ENCODE data around the gene ITIH6. TPM values are rescaled to one million over a fixed set of nuclear protein-coding genes. Genes with fewer than 3 reads are reported as not detected.
"Not testable (repeated sequence)": the region's sequence is repeated elsewhere in the genome, so short reads cannot be mapped to it uniquely, and the experiment has no call there.

Gene ITIH6
- total RNA-seq, 2 donors from 2014 or later = not detected

GRCh38 chrX:54808109-54808604 lies 10.1 kb upstream of the ITIH6 start:
- intact Hi-C loops (cut with DNase I) = no loop called here
- DNase-seq (ENCODE audit: low spot score) = peak; percentile 88

- DNase-seq (ENCODE audit: low spot score) = no peak
Observed at GRCh38 chrX:54807524-54808108, 9.6 kb upstream of the ITIH6 start, which contains the start of gene MAGED2. Gene MAGED2 (plus strand): TSS chrX:54807745. CDS start chrX:54809332, 1,587 bp downstream.

DNA sequence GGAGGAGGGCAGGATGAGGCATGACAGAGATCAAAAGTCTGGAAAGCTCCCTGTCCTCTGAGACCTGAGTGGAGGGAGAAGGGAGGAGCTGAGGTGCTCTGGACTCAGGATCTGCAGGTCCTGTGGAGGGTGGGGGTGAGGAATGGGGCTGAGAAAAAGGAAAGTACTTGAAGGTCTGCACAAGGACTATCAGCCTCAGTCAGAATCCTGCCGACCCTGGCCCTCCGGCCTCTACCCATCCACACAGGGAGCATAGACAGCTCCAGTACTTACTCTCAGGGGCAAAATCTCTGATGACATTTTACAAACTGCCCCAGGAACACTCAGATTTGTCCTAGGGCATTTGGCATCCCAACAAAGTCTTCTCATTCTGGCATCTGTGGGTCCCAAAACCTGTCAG lies 991 bp upstream of the ITIH6 start:
- no peak for DNase-seq (ENCODE audit: low spot score)
- intact Hi-C loops (cut with DNase I) = no loop called here

More at GRCh38 chrX:54807524-54808108, 9.6 kb upstream of the ITIH6 start, which contains the start of gene MAGED2:
- intact Hi-C loops (cut with DNase I) = no loop called here

DNA sequence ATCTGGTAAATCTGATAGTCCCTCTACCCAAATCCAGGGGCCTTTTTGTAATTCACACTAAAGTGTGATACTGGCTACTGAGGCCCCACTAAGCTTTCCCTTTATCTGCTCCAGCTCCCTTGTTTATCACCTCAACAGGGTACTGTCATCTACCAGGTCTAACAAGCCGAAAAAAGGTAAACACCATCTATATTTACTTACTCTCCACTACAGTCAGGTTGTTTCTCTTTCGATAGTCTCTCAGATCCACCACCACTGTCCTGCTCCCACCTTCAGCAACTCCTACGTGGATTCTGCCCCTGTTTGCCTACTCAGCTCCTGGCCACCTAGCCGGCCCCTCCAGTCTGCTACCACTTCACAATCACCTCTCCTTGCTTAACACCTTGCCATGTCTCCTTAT lies 3.3 kb downstream of the ITIH6 start:
- no peak for DNase-seq (ENCODE audit: low spot score)
- intact Hi-C loops (cut with DNase I) = no loop called here

GRCh38 chrX:54794028-54794427 lies 4.0 kb downstream of the ITIH6 start:
- DNase-seq (ENCODE audit: low spot score) = no peak
- intact Hi-C loops (cut with DNase I) = no loop called here

GRCh38 chrX:54789405-54789804 lies 8.7 kb downstream of the ITIH6 start:
- DNase-seq (ENCODE audit: low spot score); intact Hi-C loops (cut with DNase I): not testable (repeated sequence)

- no peak for DNase-seq (ENCODE audit: low spot score)
- intact Hi-C loops (cut with DNase I) = no loop called here
Observed at GRCh38 chrX:54788446-54788845, 9.6 kb downstream of the ITIH6 start.

DNA sequence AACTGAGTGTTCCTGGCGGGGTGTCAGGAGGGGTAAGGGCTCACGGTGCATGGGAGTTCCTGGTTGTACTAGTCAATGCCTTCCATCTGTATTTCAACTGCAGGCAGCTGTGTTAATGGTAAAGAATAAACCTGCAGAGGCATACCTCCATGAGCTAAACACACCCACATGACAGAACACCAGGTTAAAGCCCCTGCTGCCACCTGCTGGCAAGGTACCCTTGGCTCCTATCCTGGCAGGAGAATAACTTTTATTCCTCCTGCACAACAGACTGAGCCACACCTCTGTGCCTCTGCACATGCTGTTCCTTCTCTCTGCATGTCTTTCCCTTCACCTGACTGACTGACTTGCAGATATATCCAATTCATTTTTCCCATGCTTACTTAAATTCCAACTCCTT lies 11.1 kb downstream of the ITIH6 start:
- intact Hi-C loops (cut with DNase I) = no loop called here
- DNase-seq (ENCODE audit: low spot score) = no peak

- intact Hi-C loops (cut with DNase I) = no loop called here
- no peak for DNase-seq (ENCODE audit: low spot score)
Observed at GRCh38 chrX:54785901-54786300, 12.2 kb downstream of the ITIH6 start.

DNA sequence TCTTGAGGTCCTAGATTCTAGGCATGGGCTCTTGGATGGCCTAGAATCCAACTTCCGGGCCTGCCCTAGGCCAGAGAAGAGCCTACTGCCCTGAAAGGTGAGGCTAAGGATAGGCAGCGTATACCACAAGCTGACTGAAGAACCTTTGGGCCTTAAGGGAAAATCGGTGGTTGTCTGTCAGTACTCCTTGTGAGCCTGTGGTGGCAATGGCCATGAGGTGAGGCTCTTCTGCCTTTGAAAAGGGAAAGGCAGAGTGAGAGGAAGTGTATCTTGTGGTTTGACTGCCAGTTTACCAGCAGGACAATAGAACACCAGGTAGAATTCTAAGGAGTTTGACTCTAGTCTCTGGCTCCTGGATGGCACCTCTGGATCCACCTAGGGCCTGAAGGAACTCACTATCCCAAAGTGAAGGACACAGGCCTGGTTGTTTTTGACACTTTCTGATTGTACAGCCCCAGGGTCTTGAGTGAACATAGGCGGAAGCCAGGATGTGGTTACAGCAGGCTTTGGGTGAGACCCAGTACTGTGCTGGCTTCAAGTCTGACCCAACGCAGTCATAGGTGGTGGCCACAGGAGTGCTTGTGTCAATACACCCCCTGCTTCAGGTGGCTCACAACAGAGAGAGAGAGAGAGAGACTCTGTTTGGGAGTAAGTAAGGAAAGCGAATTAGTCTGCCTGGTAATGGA lies 20.9 kb downstream of the ITIH6 start:
- intact Hi-C loops (cut with DNase I) = no loop called here
- no peak for DNase-seq (ENCODE audit: low spot score)

- intact Hi-C loops (cut with DNase I) = no loop called here
- no peak for DNase-seq (ENCODE audit: low spot score)
Observed at GRCh38 chrX:54776061-54776460, 22.0 kb downstream of the ITIH6 start.

DNA sequence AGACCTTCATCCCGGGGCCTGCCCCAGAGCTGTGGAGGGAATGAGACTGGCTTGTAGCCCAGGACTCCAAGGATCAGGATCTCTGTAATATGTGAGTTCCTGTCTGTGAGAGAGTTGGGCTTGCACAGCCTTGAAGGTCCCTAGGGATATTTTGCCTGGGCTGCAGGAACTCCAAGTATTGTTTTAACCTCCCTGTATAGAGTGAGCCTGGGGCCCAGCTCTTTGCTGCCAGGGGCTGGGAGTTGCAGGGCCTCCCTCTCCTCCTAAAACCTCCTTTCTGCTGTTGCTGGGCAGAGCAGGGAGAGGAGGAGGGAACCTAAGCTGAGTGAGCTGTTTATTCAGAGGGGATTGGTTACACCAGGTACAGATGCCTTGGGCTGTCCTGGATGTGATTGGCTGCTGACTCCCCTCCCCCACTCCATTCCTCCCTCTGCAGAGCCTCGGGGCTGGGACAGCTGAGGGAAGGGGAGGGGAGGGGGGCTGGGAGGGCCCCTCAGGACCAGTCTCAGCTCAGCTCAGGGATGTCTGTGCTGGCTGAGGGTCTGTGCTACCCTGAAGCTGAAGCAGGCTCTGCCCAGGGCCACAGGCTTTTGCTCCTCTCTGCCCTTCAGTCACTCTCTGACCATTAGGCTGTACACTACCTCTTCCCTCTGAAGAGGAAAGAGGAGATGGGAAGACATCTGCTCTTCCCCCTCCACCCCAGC lies 23.5 kb downstream of the ITIH6 start:
- peak; percentile 47 for DNase-seq (ENCODE audit: low spot score)
- intact Hi-C loops (cut with DNase I) = not testable (repeated sequence)

- intact Hi-C loops (cut with DNase I) = no loop called here
- DNase-seq (ENCODE audit: low spot score) = peak; percentile 64
Observed at GRCh38 chrX:54758114-54759055, 39.7 kb downstream of the ITIH6 start.

- DNase-seq (ENCODE audit: low spot score) = no peak
- intact Hi-C loops (cut with DNase I) = no loop called here
Observed at GRCh38 chrX:54754854-54755253, 43.2 kb downstream of the ITIH6 start.

DNA sequence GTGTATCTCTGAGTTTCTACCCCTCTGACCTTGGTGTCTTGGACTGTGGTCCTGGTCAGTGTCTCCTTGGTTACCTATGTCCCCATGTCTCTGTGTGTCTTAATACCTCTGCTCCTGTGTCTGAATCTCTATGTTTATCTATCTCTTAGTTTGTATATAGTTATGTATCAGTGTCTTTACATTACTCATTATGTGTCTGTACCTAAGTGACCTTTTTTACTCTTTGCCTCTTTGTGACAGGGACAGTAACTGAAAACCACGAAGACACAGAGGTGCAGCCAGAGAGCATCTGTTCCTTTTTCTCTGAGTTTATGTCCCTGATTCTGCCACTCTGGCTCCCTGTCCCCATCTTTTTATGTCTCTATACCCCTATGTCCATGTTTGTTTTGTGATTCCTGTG lies 49.4 kb downstream of the ITIH6 start:
- DNase-seq (ENCODE audit: low spot score) = no peak
- intact Hi-C loops (cut with DNase I) = no loop called here

- intact Hi-C loops (cut with DNase I) = no loop called here
- DNase-seq (ENCODE audit: low spot score) = no peak
Observed at GRCh38 chrX:54747733-54748393, 50.2 kb downstream of the ITIH6 start.

- intact Hi-C loops (cut with DNase I) = no loop called here
- no peak for DNase-seq (ENCODE audit: low spot score)
Observed at GRCh38 chrX:54746928-54747327, 51.1 kb downstream of the ITIH6 start.

DNA sequence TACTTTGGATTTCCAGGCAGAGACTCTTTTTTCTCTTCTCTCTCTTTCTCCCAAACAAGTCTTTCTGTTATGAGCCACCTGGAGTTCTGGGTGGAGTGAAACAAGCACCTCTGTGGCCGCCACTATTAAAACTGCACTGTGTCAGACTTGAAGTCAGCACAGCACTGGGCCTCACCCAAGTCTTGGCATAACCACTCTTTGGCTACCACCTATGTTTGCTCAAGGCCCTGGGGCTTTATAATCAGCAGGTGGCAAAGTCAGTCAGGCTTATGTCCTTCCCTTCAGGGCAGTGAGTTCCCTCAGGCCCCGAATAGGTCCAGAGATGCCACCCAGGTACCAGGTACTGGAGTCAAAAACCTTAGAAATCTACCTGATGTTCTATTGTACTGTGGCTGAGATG lies 52.4 kb downstream of the ITIH6 start:
- DNase-seq (ENCODE audit: low spot score) = no peak
- intact Hi-C loops (cut with DNase I) = no loop called here

DNA sequence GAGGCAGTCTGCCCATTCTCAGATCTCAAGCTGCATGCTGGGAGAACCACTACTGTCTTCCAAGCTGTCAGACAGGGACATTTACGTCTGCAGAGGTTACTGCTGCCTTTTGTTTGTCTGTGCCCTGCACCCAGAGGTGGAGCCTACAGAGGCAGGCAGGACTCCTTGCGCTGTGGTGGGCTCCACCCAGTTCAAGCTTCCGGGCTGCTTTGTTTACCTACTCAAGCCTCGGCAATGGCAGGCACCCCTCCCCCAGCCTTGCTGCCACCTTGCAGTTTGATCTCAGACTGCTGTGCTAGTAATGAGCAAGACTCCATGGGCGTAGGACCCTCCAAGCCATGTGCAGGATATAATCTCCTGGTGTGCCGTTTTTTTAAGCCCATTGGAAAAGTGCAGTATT lies 59.5 kb downstream of the ITIH6 start:
- DNase-seq (ENCODE audit: low spot score); intact Hi-C loops (cut with DNase I): not testable (repeated sequence)

All from posterior vena cava (tissue), 2 donors.